Esophagus muscularis mucosa (tissue), 4 donors: ENCODE results near the gene FOXN3. TPM values are rescaled to one million over a fixed set of nuclear protein-coding genes. Genes with fewer than 3 reads are reported as not detected.

Experiments
- DNase-seq: peaks from one replicate; pipeline ENCODE4 v3.0.0-alpha.2; 2017; ENCODE audit errors: extremely low spot score
- H3K27ac ChIP-seq, 4 donors: fragments of 200-600 bp; sonication (generic); replicated peaks in 1 of 4; 1 replicate in 3 of 4; 2 replicates in 1 of 4; pipeline ENCODE4 v1.5.1; 2016 to 2019; ENCODE audit warnings: mild to moderate bottlenecking in 1 of 4
- H3K27me3 ChIP-seq, 4 donors: fragments of 200-600 bp; sonication (generic); one replicate each; pipeline versions ENCODE4 v1.5.1 to v1.6.0; 2016 to 2019
- H3K36me3 ChIP-seq, 4 donors: fragments of 200-600 bp; sonication (generic); one replicate each; pipeline ENCODE4 v1.5.1; 2016 to 2019
- H3K4me1 ChIP-seq, 4 donors: fragments of 200-600 bp; sonication (generic); one replicate each; pipeline ENCODE4 v1.5.1; 2016 to 2019
- H3K4me3 ChIP-seq, 4 donors: fragments of 200-600 bp; sonication (generic); 1 replicate in 2 of 4; 2 replicates in 2 of 4; pipeline ENCODE4 v1.5.1; 2016 to 2019; ENCODE audit warnings: mild to moderate bottlenecking in 4 of 4, moderate library complexity in 1 of 4
- H3K9me3 ChIP-seq, 4 donors: fragments of 200-600 bp; sonication (generic); 1 replicate in 3 of 4; 2 replicates in 1 of 4; pipeline ENCODE4 v1.5.1; 2016 to 2019
- CTCF ChIP-seq, 3 experiments: fragments of 200-600 bp in 2 of 3; fragments of 450-650 bp in 1 of 3; sonication (generic) in 2 of 3; IDR thresholded peaks; one replicate each; pipeline ENCODE4 v1.5.1; 2017 to 2019; ENCODE audit warnings: antibody characterized with exemption in 3 of 3, mild to moderate bottlenecking in 2 of 3, moderate library complexity in 1 of 3
- EP300 ChIP-seq: sonication (generic); formaldehyde crosslinking; IDR thresholded peaks from one replicate; pipeline ENCODE4 v1.6.1; 2017; ENCODE audit warnings: antibody characterized with exemption
- POLR2A ChIP-seq: fragments of 450-650 bp; IDR thresholded peaks from one replicate; pipeline ENCODE4 v1.6.1; 2017; ENCODE audit warnings: antibody characterized with exemption, moderate library complexity, mild to moderate bottlenecking, low read depth
- POLR2AphosphoS5 ChIP-seq, 2 donors: sonication (generic); formaldehyde crosslinking; IDR thresholded peaks; one replicate each; pipeline ENCODE4 v1.6.1; 2017; ENCODE audit warnings: antibody characterized with exemption in 2 of 2
- WGBS: methylation state at CpG from one replicate; pipeline ENCODE4 v1.1.5; 2018; 5-methylcytosine and 5-hydroxymethylcytosine counted together
- intact Hi-C: fragments of 100-400 bp; cut with DNase I; formaldehyde crosslinking; loops from one replicate; pipeline ENCODE4 v1.15.1; 2023
- total RNA-seq, 4 donors: library from RNA; depleted of rRNA; stranded (reverse); fragments of >200 nt; gene quantifications; one replicate each; pipeline versions ENCODE4 v1.1.0 to v1.2.1, GENCODE V29; 2016

Gene FOXN3
- total RNA-seq, 4 donors from 2014 or later = 114 to 180 (median 145) TPM

DNA sequence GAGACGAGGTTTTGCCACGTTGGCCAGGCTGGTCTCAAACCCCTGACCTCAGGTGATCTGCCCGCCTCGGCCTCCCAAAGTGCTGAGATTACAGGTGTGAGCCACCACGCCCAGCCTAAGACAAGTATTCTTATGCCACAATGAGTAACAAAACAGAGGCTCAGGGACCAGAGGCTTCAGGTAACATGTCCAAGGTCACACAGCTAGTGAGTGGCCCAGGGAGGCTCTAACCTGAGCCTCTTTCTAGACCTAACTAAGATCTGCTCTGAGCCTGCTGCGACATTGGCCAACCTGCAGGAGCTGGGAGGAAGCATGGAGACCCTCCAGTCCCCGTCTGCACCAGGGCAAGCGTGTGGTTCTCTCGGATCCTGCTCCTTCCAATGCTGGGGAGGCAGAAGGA is 77.9 kb downstream of the FOXN3 start:
- TF ChIP-seq CTCF (IDR thresholded peaks at IDR 0.05) (no peak), POLR2A (no peak), EP300 (no peak)
- Histone ChIP-seq H3K36me3 (peaks cover 0 to 4% (median 0%) of the 10 kb centered on the region in 4 donors), H3K9me3 (no peaks in the 10 kb centered on the region), H3K4me1 (peaks cover 38 to 62% (median 56%) of the 10 kb centered on the region in 4 donors), H3K27ac (peak overlapping the region; percentile 52 to 66 (median 58)), H3K27me3 (no peaks in the 10 kb centered on the region), H3K4me3 (no peak overlapping the region)
- intact Hi-C loops = no loop called here
- 92% methylated on average over 5 of the region's 9 CpGs for WGBS
- DNase-seq = no peak

GRCh38 chr14:89336338-89336737 is 80.7 kb downstream of the FOXN3 start:
- Histone ChIP-seq H3K36me3 (peaks cover 0 to 4% (median 0%) of the 10 kb centered on the region in 4 donors), H3K27me3 (no peaks in the 10 kb centered on the region), H3K4me3 (no peak overlapping the region), H3K27ac (no peak overlapping the region), H3K9me3 (no peaks in the 10 kb centered on the region), H3K4me1 (peaks cover 32 to 50% (median 47%) of the 10 kb centered on the region in 4 donors)
- intact Hi-C loops = no loop called here
- no peak for DNase-seq
- TF ChIP-seq EP300 (no peak), POLR2AphosphoS5 (IDR thresholded peaks at IDR 0.05) (no peak), POLR2A (no peak), CTCF (IDR thresholded peaks at IDR 0.05) (no peak)
- 84% methylated on average over 3 of the region's 3 CpGs for WGBS

DNA sequence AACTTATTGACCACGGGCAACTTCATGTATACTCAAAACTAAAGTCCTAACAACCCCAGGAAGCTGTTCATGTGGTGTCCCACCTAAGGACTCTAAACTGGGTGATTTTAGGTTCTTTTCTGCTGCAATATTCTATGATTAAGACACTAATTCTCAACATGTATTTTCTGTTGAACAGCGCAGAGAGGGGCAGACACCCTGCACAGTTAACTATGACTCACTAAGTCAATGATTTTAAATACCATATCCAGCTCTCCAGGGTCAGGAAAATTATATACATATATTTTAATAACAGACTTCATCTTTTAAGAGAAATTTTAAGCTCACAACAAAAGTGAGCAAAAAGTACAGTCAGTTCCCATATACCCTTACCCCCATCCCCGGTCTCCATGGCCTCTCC is 85.0 kb downstream of the FOXN3 start:
- no peaks in the 10 kb centered on the region for H3K9me3 ChIP-seq
- H3K4me3 ChIP-seq = no peak overlapping the region
- intact Hi-C loops = no loop called here
- TF ChIP-seq POLR2A = no peak
- TF ChIP-seq EP300 = no peak
- TF ChIP-seq CTCF (IDR thresholded peaks at IDR 0.05) = no peak
- TF ChIP-seq POLR2AphosphoS5 (IDR thresholded peaks at IDR 0.05) = no peak
- H3K27me3 ChIP-seq = no peaks in the 10 kb centered on the region
- peaks cover 12 to 40% (median 34%) of the 10 kb centered on the region in 4 donors for H3K4me1 ChIP-seq
- WGBS = 97% methylated on average over 3 of the region's 3 CpGs
- H3K36me3 ChIP-seq = no peaks in the 10 kb centered on the region
- DNase-seq = no peak
- no peak overlapping the region for H3K27ac ChIP-seq

DNA sequence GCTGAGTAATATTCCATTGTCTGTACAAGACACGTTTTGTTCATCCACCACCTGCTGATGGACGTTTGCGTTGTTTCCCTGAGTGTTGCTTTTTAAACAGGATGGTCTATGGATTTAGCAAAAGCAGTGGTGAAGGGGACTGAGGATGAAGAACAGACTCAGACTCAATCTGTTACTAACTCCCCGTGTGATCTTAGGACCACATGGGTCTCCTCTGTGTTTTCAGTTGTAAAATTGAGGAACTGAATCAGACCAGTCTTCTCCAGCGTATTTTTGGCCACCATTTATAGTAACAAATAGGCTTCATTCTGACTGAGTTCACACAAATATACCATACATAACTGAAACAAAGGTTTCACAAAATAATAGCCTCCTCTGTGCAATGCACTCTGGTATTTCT is 85.6 kb downstream of the FOXN3 start:
- intact Hi-C loops = no loop called here

More for the DNA sequence above, 85.6 kb downstream of the FOXN3 start:
- H3K27me3 ChIP-seq = no peaks in the 10 kb centered on the region
- H3K27ac ChIP-seq = no peak overlapping the region
- no peak for DNase-seq
- H3K36me3 ChIP-seq = no peaks in the 10 kb centered on the region
- TF ChIP-seq POLR2A = no peak
- no peak for TF ChIP-seq EP300
- no peak for TF ChIP-seq POLR2AphosphoS5 (IDR thresholded peaks at IDR 0.05)
- no peak for TF ChIP-seq CTCF (IDR thresholded peaks at IDR 0.05)
- WGBS = 85% methylated on average over 5 of the region's 5 CpGs
- no peaks in the 10 kb centered on the region for H3K9me3 ChIP-seq
- no peak overlapping the region for H3K4me3 ChIP-seq
- H3K4me1 ChIP-seq = peaks cover 12 to 38% (median 28%) of the 10 kb centered on the region in 4 donors
